Measurements from ENCODE around the gene IDUA. TPM values are rescaled to one million over a fixed set of nuclear protein-coding genes. Genes with fewer than 3 reads are reported as not detected.

The IDUA gene
- total and polyA plus RNA-seq, 12 donors = 1.6 to 109 (median 31.2) TPM

DNA sequence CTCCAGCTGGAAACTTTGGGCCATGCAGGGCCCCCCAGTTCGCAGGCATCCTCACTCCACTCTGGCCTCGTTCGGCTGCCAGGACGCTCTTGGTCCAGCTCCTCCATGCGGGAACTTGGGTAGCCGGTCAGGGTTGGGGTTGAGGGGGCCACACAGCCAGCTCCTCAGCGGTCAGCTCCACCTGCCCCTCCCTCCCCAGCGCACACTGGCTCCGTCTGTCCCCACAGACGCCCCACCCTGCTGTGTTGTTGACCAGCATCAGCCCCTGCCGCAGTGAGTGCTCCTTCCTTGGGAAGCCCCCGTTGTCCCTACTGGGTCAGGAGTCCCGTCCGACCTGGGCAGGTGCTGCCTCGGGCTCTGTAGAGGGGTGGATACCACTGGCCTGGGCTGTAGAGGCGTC is 30.4 kb downstream of the IDUA start:
- TF ChIP-seq POLR2A (IDR thresholded peaks at IDR 0.05) = no peak
- TF ChIP-seq, protein P1, sequence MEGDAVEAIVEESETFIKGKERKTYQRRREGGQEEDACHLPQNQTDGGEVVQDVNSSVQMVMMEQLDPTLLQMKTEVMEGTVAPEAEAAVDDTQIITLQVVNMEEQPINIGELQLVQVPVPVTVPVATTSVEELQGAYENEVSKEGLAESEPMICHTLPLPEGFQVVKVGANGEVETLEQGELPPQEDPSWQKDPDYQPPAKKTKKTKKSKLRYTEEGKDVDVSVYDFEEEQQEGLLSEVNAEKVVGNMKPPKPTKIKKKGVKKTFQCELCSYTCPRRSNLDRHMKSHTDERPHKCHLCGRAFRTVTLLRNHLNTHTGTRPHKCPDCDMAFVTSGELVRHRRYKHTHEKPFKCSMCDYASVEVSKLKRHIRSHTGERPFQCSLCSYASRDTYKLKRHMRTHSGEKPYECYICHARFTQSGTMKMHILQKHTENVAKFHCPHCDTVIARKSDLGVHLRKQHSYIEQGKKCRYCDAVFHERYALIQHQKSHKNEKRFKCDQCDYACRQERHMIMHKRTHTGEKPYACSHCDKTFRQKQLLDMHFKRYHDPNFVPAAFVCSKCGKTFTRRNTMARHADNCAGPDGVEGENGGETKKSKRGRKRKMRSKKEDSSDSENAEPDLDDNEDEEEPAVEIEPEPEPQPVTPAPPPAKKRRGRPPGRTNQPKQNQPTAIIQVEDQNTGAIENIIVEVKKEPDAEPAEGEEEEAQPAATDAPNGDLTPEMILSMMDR (IDR thresholded peaks at IDR 0.05) = no peak
- no peaks in the 10 kb centered on the region for H3K36me3 ChIP-seq (replicated peaks in 1 of 2)
- no peaks in the 10 kb centered on the region for H3K9me3 ChIP-seq (replicated peaks in 1 of 3)
- no peaks in the 10 kb centered on the region for H3K27me3 ChIP-seq
- 87 to 92% (median 92%) methylated on average over 4 to 16 of the region's 16 CpGs; no CpG with 5 or more reads in 1 of the 4 donors for WGBS, 4 donors
- intact Hi-C loops (cut with DNase I) = no loop called here
- H3K4me3 ChIP-seq = no peak overlapping the region
- DNase-seq = no peak
- peaks cover 13 to 38% of the 10 kb centered on the region in 2 donors for H3K4me1 ChIP-seq (replicated peaks in 1 of 2)
- H3K27ac ChIP-seq = no peak overlapping the region

DNA sequence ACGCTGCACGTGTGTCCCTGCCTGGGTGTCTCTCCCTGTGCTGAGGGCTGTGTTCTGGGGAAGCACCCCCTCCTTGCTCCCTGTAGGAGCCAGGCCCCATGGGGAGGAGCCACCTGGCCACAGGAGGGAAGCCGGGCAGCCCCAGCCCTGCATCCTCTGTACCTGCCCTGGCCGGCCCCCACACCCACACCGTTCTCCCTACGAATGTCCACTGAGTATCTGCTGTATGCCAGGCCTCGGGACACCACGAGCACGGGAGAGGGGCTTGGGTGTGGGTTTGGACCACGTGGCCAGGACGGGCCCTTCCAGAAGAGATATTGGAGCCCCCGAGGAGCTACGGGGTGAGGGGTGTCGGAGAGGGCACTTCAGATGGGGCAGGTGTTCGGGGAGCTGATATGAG is 30.9 kb downstream of the IDUA start:
- no peak for DNase-seq
- 72 to 92% (median 91%) methylated on average over 10 to 15 of the region's 15 CpGs; no CpG with 5 or more reads in 1 of the 4 donors for WGBS, 4 donors
- Histone ChIP-seq H3K27ac (no peak overlapping the region), H3K4me1 (replicated peaks in 1 of 2) (peaks cover 8 to 37% of the 10 kb centered on the region in 2 donors), H3K36me3 (replicated peaks in 1 of 2) (no peaks in the 10 kb centered on the region), H3K4me3 (no peak overlapping the region), H3K27me3 (no peaks in the 10 kb centered on the region), H3K9me3 (replicated peaks in 1 of 3) (no peaks in the 10 kb centered on the region)
- TF ChIP-seq, protein P1 (IDR thresholded peaks at IDR 0.05) = no peak
- TF ChIP-seq POLR2A (IDR thresholded peaks at IDR 0.05) = no peak
- intact Hi-C loops (cut with DNase I) = no loop called here

DNA sequence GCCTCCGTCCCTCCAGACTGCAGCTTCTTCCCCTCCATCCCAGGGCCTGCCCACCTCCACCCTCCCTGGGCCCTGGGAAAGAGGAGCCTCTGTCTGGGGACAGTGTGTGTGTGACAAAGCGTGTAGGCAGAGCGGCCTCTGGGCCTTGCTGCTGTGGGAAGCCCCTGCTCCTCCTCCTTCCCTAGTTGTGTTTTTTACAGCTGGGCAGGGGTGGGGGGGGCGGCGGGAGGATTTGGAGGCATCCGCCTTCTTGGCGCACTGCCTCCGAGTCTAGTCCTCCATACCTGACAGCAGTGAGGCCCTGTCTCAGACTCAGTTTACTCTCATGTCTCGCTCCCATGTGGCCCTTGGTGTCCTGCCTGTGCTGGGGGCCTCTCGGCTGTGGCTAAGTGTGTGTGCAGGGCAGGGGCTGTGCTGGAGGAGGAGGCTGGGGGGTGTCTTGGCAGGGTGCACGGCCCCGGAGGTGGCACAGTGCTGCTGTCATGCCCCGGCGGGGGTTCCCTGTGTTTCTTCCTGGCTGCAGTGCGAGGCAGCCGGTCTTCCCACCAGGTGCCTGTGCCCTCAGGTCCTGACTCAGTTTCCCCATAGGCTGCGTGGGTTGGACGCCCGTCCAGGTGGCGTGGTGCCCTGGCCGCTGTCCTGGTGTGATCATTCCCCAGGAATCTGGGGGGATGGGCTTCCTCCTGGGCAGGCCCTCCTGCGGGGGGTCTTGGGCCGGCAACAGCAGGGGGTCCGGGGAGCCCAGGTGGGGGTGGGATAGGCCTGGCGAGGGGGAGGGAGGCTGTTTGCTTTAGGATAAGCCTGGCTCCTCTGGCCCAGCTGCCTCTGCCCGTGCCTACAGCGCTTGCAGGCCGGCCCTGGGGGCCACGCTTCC is 31.5 kb downstream of the IDUA start:
- intact Hi-C loops (cut with DNase I) = no loop called here
- Histone ChIP-seq H3K9me3 (replicated peaks in 1 of 3) (no peaks in the 10 kb centered on the region), H3K4me3 (no peak overlapping the region), H3K27me3 (no peaks in the 10 kb centered on the region), H3K27ac (no peak overlapping the region), H3K36me3 (replicated peaks in 1 of 2) (no peaks in the 10 kb centered on the region), H3K4me1 (replicated peaks in 1 of 2) (peaks cover 8 to 30% of the 10 kb centered on the region in 2 donors)
- DNase-seq = no peak
- 77 to 84% (median 82%) methylated on average over 10 to 29 of the region's 29 CpGs for WGBS, 4 donors
- TF ChIP-seq, protein P1 (IDR thresholded peaks at IDR 0.05) = no peak
- TF ChIP-seq POLR2A (IDR thresholded peaks at IDR 0.05) = no peak

GRCh38 chr4:1019320-1019719 is 32.5 kb downstream of the IDUA start:
- intact Hi-C loops (cut with DNase I) = no loop called here
- 66 to 69% (median 68%) methylated on average over 4 to 9 of the region's 9 CpGs; no CpG with 5 or more reads in 1 of the 4 donors for WGBS, 4 donors
- H3K4me3 ChIP-seq = no peak overlapping the region

More at GRCh38 chr4:1019320-1019719, 32.5 kb downstream of the IDUA start:
- DNase-seq = no peak
- H3K36me3 ChIP-seq (replicated peaks in 1 of 2) = peaks cover 0 to under 1% of the 10 kb centered on the region in 2 donors
- TF ChIP-seq, protein P1 (IDR thresholded peaks at IDR 0.05) = no peak
- TF ChIP-seq POLR2A (IDR thresholded peaks at IDR 0.05) = no peak
- peaks cover 6 to 20% of the 10 kb centered on the region in 2 donors for H3K4me1 ChIP-seq (replicated peaks in 1 of 2)
- no peaks in the 10 kb centered on the region for H3K27me3 ChIP-seq
- H3K9me3 ChIP-seq (replicated peaks in 1 of 3) = no peaks in the 10 kb centered on the region
- H3K27ac ChIP-seq = no peak overlapping the region
